GM19372 (cell line): Measurements from ENCODE around the gene HPCAL1.
A peak's percentile ranks its signal among the peaks of the same experiment; 100 is the strongest.

ENCODE experiments used
- ATAC-seq: cut with Tn5 transposase; IDR thresholded peaks from one replicate; pipeline ENCODE4 v1.9.1; 2021; ENCODE audit warnings: mild to moderate bottlenecking, low read depth, moderate library complexity; ENCODE audit not compliant: unreplicated experiment

HPCAL1 gene

DNA sequence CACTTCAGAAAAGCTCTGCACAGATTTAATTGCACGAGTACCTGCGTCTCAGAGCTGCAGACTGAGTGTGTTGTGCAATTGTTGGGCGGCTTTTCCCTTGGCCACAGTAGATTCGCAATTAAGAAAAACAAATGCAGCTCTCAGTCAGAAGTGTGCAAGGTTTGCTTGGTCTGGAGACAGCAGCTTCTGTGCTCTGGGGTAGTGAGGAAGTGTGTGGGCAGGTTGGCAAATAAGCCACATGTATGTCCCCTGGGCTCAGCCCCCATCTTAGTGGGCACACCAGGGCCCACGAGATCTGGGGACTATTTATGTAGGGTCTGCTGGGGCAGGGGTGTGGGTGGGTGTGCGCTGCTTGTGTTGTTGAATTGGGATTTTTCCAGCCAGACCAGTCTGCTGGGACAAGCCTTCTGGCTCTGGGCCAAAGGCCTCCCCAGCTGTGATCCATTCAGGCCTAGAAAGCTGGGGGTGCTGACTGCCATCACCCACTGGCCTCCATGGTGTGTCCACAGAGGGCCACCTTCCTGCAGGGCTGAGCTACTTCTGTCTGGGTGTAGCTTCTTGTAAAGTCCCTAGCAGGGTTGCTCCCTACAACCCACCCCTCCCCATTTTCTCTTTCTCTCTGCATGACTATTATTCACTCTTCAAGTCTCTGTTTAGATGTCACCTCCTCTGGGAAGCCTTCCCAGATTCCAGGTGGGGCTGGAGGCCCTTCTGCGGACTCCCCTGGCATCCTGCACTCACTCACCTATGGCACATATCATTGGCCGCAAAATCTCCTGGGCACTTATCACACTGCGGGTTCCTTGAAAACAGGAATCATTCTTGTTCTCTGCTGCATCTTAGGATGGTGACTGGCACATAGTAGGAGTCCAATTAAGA, 77.6 kb downstream of the HPCAL1 start:
- ATAC-seq: no peak

DNA sequence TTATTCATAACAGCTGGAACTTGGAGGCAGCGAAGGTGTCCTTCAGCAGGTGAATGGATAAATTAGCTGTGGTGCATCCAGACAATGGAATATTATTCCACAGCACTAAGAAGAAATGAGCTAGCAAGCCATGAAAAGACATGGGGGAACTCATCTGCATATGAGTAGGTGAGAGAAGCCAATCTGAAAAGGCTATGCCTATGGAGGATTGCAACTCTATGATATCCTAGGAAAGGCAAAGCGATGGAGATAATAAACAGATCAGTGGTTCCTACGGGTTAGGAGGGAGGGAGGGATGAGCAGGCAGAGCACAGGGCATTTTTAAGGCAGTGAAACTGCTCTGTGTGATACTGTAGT, 79.3 kb downstream of the HPCAL1 start:
- ATAC-seq: no peak

DNA sequence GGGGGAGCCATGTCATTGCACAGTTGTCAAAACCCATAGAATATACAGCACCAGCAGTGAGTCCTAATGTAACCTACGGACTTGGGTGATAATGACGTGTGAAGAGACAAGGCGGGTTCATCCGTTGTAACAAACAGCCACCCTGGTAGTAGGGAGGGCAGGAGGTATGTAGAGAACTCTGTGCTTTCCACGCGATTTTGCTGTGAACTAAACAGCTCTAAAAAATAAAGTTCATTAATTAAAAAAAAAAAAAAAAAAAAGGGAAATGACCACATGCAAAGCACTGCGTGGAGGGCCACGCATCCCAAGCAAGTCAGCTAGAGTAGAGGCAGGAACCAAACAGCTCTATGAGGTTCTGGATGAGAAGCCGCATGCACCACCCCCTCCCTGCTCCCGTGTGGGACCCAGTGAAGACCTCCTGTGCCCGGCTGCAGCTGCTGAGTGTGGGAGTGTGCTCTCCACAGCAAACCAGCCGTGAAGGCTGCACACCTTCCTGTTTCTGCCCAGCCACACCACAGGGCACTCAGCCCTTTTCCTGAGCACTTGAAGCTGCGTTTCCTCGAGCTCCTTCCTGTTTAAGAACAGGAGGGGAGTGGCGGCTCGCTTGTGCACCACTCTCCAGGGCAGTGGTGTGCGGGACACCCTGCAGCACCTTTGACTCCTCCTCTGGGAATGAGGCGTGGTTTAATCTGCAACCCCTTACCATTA, 79.8 kb downstream of the HPCAL1 start:
- ATAC-seq: peak; percentile 53

DNA sequence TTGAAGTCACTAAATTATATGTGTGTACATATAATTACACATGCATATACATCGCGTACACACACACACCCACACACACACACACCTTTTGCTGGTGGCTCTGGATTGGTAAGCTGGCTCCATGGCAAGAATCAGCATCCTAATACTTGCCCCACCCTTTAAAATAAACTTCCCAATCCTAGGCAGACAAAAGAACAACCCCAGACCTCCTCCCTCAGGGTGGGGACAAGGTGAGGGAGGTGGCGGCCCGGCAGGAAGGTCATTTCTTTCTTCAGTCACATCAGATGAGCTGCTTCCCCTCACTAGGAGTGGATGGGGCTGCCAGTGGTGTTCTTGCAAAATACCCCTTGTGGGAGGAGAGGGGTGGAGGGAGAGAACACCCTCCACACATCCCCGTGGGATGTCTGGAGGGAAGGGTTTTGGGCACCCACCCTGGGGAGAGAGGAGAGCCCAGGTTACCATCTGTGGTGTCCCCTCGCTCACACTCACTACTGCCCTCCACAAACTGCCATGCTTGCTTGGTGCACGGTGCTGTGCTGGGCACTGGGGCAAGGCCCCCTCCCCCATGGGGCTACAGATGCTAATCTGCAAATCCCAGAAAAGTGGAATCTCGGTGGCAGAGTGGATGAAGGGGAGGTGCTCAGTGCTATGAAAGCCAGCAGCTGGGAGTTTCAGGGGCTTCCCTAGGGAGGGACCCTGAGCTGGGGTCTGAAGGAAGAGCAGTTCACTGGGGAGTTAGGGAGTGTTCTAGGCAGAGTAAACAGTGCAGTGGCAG, 81.4 kb downstream of the HPCAL1 start:
- ATAC-seq: no peak

DNA sequence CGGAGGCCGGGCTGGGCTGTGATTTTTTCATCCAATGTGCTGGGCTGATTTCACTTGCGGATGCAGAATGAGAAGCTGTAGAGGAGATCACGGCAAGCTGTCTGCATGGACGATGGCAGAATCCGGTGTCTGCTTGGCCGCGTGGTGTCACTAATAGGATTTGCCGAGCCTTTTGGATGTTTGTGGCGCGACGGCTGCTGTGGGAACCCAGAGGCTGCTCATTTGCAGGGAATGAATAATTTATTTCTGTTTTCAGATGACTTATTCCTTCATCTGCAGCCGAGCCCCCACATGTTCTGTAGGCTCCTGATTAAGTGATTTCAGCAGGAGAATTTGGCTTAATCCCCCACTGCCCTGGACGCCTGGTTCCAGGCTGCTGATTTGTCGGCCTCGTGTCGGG, 82.8 kb downstream of the HPCAL1 start:
- ATAC-seq: no peak

DNA sequence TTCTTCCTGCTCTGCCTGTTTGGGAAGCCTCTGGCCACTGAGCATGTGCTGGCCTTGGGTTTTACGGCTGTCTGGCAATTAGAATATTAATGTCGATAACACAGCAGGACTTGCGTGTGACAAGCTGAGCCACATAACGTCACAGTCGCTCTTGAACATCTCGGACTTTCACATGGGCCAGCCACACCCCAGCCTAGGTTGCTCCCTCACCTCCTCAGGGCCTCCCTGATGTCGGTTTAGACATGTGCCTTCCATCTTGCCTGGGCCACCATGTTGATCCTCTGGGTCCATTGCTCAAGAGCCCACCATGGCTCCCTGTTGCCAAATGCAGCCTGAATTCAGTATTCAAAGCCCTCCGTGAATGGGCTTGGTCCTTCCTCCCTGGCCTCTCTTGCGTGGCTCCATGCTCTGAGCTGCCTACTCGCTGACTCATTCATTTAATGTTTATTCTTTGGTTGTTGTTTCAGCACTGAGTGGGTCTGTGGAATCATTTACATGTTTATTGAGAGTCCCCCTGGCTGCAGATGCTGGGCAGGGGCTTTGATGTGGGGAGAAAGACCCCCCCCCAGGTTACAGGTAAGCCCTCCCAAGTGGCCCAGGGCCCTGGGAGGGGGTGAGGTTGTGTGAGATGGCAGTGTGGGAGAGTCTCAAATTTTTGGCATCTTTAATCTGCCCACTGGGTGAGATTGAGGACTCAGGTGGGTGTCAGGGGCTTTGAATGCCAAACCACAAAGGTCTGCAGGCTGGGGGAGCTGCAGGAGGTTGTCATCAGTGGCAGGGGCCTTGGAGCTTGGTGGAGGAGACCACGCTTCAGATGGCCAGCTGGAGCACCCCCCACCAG, 83.4 kb downstream of the HPCAL1 start:
- ATAC-seq: no peak

DNA sequence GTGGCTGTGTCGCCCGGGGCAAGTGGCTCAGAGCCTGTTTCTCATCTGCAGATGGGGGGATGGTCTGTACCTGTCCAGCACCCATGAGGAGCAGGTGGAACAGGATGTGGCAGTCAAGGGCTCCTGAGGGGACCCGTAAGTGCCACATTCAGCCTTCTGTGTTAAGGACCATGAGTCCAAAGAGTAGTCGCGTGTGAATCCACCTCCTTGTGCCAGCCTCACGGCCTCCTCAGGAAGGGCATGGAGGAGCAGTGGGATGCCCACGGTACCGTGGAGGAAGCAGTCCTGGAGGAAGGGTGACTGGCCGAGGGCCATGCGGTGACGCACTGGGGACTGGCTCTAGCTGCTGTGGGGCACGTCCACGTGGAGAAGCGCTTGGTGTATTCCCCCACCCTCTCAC, 84.3 kb downstream of the HPCAL1 start:
- no peak for ATAC-seq

DNA sequence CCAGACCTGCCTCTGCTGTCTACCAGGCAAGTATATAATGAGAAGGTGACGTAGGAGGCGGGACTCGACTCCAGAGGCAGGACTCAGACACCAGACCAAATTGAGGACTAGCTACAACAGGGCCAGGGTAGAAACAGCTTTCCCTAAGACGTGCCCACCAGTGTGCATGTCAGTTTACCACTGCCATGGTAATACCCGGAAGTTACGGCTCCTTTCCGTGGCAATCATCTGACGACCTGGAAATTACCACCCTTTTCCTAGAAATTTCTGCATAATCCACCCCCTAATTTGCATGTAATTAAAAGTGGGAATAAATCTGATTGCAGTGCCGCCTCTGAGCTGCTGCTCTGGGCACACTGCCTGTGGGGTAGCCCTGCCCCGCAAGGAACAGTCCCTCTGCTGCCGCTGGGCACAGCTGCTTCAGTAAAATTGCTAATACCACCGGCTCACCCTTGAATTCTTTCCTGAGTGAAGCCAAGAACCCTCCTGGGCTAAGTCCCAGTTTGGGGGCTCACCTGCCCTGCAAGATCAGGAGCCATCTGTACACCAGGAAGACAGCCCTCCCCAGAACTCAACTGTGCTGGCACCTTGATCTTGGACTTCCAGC, 86.4 kb downstream of the HPCAL1 start:
- ATAC-seq: no peak

DNA sequence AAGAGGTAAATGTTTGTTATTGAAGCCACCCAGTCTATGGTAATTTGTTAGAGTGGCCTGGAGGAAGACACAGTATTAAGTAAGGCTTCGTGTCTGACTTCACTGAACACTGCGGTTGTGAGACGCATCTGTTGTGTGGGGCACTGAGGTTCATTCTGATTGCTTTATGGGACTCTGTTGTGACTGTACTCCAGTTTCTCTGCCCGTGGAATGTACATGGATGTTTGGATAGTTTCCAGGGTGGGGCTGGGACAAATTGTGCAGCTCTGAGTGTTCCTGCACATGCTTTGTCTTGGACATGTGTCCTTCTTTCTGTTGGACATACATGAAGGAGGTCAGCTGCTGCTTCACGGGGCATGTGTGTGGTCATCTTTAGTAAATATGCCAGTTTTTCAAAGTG, 86.9 kb downstream of the HPCAL1 start:
- no peak for ATAC-seq

DNA sequence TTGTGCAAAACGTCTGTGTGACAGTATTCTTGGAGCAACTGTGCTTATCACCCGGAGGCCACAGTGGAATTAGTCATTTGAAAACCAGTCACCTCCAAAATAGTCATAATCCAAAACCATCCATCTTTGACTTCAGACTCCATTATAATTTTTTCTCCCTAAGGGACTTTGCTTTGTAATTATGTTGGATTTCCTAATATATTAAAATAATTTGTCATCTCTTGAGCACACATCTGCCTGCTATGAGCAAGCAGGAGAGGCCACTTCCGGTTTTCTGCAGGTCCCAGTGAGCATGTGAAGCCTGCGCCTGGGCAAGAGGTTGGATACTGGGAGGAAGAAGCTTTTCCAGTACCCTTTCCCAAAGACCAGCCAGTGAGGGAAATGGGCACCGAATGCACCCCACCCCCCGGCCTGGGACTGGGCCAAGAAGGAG, 87.7 kb downstream of the HPCAL1 start:
- ATAC-seq: no peak

DNA sequence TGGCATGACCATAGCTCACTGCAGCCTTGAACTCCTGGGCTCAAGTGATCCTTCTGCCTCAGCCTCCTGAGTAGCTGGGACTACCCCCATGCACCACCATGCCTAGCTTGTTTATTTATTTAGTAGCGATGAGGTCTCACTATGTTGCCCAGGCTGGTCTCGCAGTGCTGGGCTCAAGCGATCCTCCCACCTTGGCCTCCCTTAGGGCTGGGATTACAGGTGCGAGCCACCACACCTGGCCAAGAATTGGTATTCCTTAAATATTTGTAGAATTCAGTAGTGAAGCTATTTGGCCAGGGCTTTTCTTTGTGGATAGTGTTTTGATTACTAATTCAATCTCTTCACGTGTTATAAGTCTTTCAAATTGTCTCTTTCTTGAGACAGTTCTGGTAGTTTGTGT, 89.4 kb downstream of the HPCAL1 start:
- ATAC-seq: no peak

DNA sequence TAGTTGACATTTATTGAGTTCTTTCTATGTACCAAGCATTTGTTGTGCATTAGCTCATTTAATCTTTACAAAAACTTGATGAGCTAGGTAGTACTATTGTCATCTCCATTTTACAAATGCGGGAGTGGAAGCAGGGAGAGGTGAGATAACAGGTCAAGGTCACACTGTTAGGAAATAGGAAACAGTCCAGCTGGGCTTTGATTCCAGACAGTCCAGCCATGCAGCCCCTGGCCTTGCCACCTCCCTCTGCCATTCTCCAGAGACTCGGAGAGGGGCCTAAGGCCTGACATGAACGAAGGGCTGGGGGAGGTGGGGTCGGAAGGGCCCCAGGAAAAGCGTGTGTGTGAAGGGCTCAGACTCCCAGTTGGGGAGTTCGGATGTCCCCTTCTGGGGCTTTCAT, 89.8 kb downstream of the HPCAL1 start:
- no peak for ATAC-seq

DNA sequence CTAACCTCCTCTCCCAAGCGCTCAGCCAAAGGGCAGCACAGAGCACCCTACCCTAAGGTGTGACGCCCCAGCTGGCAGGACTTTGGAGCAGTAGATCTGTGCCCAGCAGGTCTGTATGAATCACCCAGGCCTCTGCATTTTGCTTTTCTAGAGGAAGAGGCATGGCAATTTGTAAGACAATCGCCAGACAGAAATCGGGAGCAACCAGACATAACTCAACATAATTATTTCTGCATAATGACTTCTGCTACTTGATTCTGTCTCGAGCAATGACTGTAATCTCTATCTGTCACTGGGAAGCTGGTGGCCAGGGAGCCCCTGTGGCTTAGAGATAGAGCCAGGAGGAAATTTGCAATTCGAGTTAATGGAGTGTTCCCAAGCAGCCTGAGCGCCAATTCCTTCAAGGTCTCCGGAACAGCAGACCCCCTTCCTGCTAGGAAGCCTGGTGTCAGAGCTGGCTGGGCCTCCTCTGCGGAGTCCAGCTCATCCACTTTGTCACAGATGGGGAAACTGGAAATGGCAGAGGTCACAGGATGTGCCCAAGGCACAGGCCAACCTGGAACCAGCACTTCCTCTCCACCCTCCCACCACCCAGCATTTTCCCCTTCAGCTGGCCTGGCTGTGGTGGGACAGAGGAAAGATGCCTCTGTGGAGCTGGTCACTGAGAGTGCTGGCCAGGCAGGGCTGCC, 90.4 kb downstream of the HPCAL1 start:
- ATAC-seq: no peak

DNA sequence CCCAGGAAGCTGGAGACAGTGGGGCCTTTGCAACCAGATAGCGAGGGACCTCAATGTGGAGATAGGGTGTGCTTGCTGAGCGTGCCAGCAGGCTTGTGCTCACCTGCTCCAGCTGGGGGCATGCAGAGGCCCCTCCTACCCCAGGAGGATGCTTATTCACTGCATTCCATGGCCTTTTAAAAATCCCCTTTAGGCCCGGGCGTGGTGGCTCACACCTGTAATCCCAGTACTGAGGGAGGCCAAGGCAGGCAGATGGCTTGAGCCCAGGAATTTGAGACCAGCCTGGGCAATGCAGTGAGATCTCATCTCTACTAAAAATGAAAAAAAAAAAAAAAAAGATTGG, 90.9 kb downstream of the HPCAL1 start:
- ATAC-seq: no peak

DNA sequence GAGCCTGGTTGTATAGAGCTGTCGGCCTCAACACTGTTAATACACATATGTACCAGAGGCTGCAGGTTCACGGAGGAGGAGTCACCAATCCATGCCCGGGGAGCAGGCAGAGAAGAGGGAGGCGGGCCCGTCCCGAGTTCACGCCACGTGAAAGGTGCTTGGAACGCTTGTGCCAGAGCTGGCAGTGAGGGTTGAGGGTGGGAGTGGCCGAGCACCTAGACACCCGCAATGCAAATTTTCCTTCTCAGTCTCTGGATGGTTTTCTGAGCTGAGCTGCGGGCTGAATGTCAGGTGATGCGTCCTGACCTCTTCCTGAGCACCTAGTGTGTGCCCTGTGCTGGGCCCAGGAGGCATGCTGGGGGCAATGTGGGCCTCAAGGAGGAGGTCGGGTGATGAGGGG, 93.2 kb downstream of the HPCAL1 start:
- no peak for ATAC-seq

DNA sequence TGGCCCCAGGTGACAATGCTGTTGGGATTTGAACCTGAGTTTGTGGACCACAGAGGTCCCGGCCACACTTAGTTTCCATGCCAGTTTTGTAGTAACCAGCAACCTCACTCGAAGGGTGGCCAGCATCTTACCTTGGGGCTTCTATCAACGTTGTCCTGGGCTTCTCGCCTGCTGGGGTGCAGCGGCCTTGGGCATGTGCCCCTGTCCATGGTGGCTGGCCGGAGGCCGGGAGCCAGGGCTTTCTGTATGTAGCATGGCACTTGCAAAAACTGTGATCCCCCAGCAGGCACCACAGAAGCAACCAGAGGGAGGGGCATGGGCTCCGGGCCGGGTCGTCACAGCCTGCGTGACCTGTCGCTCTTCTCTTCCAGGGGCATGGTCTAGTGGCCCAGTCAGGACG, 93.8 kb downstream of the HPCAL1 start:
- no peak for ATAC-seq

DNA sequence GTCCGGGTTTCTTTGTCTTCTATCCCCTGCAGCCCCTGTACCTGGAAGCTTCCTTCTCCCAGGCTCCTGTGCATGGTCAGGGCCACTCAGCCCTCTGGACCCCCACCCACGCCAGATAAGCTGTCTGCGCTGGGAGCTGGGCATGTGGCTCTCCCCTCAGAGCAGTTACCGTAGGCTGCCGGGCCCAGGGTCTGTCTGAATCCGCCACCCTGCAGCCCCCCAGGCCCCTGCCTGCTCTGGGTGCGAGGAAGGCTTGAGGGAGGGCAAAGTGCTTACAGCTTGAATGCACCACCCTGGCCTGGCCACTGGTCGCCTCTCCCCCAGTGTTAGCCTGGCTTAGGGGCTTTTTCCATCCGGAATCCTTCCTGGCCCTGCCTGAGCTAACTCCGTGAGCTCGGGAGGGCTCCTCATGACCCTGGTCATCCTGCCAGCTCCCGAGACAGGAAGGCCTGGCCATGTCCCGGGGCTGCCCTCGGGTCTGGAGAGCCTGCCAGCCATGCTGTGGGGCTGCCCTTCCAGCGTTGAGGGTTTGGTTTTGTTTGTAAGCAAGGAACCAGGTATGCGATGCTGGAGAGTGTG, 94.7 kb downstream of the HPCAL1 start:
- ATAC-seq: no peak

DNA sequence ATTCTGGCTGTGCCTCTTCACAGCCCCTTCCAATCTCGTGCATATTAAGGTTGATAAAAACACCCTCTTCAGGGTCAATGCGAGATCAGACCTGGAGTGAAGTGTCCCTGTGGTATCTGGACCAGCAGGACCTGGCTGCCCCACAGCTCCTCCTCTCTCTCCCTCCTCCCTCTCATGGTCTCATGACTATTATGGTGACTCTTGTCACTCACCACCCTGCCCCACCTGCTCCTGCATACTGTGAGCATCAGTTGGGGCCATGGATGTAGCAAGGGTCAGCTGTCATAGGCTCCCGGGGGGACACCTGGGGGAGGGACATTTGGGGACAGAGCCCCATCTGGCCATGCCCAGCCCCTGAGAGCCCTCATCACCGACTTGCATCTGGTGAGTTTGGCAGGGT, 95.2 kb downstream of the HPCAL1 start:
- no peak for ATAC-seq

DNA sequence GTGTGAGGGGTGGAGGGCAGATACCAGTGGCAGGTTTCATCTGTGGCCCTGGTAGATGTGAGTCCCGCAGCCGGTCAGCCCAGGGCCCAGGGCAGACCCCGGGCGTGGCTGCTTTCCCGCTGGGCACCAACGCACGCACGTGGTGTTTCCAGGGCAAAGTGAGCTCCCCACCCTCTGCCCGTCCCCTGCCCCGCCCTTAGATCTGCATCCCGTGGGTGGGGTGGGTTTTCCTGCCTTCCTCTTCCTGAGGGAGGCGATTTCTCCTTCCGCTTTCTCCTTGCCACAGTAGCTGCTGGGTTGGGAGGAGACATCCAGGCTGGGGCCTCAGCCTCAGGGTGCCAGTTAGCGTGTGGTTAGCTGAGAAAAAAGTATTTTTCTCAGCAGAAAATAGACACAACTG, 95.8 kb downstream of the HPCAL1 start:
- ATAC-seq: no peak
